K562 (cell line): ENCODE measurements around the gene SLCO2A1.

Experiments
- EP400 ChIP-seq: fragments of 450-650 bp; IDR thresholded peaks from 2 replicates; pipeline ENCODE4 v1.6.1; 2017; ENCODE audit warnings: antibody characterized with exemption, mild to moderate bottlenecking, moderate library complexity
- FOXM1 ChIP-seq, 2 experiments: fragments of 450-650 bp in 1 of 2; sonication (generic) in 1 of 2; formaldehyde crosslinking in 1 of 2; IDR thresholded peaks; 2 replicates each; pipeline versions ENCODE4 v1.6.1 to v1.9.0; 2017 to 2022; ENCODE audit warnings: low read depth in 2 of 2, mild to moderate bottlenecking in 2 of 2, missing genetic modification reagents in 1 of 2, moderate library complexity in 1 of 2
- PTRF ChIP-seq: fragments of 450-650 bp; IDR thresholded peaks from 2 replicates; pipeline ENCODE4 v1.6.1; 2016; ENCODE audit warnings: mild to moderate bottlenecking, missing genetic modification characterization, missing compliant biosample characterization
- RB1 ChIP-seq: fragments of 450-650 bp; IDR thresholded peaks from 2 replicates; pipeline ENCODE4 v1.6.1; 2017; ENCODE audit warnings: low read depth, mild to moderate bottlenecking
- SP1 ChIP-seq: sonication (generic); formaldehyde crosslinking; IDR thresholded peaks from 2 replicates; pipeline ENCODE4 v1.8.1; 2022; ENCODE audit warnings: mild to moderate bottlenecking, missing genetic modification reagents
- ZNF274 ChIP-seq: IDR thresholded peaks from 2 replicates; pipeline ENCODE4 v1.6.1; 2011; ENCODE audit warnings: low read depth, mild to moderate bottlenecking, low read length, moderate library complexity, borderline replicate concordance
- ZZZ3 ChIP-seq: fragments of 450-650 bp; IDR thresholded peaks from 2 replicates; pipeline ENCODE4 v1.6.1; 2016; ENCODE audit warnings: antibody characterized with exemption, mild to moderate bottlenecking, moderate library complexity
- TF ChIP-seq, protein P1 (sequence below), 3 experiments: IDR thresholded peaks in 2 of 3; conservative IDR thresholded peaks in 1 of 3; 2 replicates each; pipeline ENCODE4 v1.5.1; 2011 to 2012; ENCODE audit warnings: low read length in 3 of 3, mild to moderate bottlenecking in 3 of 3, control low read depth in 2 of 3, improper control_type of control experiment in 1 of 3, inconsistent platforms in 1 of 3, low read depth in 1 of 3, mixed read lengths in 1 of 3, moderate library complexity in 1 of 3; ENCODE audit not compliant: insufficient read depth in 2 of 3

GRCh38 chr3:133996251-133996661 lies 33.5 kb downstream of the SLCO2A1 start:
- TF ChIP-seq RB1 (no peak), ZNF274 (no peak), ZZZ3 (no peak), FOXM1 (IDR thresholded peaks at IDR 0.05; ENCODE audit: low read depth) (no peak), FOXM1 (CRISPR knock-in tag; IDR thresholded peaks at IDR 0.05; ENCODE audit: low read depth) (no peak), SP1 (no peak), EP400 (no peak), PTRF (tag) (no peak)
- TF ChIP-seq, protein P1, sequence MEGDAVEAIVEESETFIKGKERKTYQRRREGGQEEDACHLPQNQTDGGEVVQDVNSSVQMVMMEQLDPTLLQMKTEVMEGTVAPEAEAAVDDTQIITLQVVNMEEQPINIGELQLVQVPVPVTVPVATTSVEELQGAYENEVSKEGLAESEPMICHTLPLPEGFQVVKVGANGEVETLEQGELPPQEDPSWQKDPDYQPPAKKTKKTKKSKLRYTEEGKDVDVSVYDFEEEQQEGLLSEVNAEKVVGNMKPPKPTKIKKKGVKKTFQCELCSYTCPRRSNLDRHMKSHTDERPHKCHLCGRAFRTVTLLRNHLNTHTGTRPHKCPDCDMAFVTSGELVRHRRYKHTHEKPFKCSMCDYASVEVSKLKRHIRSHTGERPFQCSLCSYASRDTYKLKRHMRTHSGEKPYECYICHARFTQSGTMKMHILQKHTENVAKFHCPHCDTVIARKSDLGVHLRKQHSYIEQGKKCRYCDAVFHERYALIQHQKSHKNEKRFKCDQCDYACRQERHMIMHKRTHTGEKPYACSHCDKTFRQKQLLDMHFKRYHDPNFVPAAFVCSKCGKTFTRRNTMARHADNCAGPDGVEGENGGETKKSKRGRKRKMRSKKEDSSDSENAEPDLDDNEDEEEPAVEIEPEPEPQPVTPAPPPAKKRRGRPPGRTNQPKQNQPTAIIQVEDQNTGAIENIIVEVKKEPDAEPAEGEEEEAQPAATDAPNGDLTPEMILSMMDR (IDR thresholded peaks at IDR 0.05 in 2 of 3, conservative IDR thresholded peaks at IDR 0.05 in 1 of 3; ENCODE audit: insufficient read depth in 2 of 3, low read depth in 1 of 3, low read length in 3 of 3), result no peak
